ENCODE results near the gene PTPRK.

- TF ChIP-seq, protein P1, sequence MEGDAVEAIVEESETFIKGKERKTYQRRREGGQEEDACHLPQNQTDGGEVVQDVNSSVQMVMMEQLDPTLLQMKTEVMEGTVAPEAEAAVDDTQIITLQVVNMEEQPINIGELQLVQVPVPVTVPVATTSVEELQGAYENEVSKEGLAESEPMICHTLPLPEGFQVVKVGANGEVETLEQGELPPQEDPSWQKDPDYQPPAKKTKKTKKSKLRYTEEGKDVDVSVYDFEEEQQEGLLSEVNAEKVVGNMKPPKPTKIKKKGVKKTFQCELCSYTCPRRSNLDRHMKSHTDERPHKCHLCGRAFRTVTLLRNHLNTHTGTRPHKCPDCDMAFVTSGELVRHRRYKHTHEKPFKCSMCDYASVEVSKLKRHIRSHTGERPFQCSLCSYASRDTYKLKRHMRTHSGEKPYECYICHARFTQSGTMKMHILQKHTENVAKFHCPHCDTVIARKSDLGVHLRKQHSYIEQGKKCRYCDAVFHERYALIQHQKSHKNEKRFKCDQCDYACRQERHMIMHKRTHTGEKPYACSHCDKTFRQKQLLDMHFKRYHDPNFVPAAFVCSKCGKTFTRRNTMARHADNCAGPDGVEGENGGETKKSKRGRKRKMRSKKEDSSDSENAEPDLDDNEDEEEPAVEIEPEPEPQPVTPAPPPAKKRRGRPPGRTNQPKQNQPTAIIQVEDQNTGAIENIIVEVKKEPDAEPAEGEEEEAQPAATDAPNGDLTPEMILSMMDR (conservative IDR thresholded peaks at IDR 0.05 in 1 of 2, IDR thresholded peaks at IDR 0.05 in 1 of 2; ENCODE audit: low read depth in 1 of 2, low read length in 2 of 2), result no peak
- TF ChIP-seq EZH2 (IDR thresholded peaks at IDR 0.05; ENCODE audit: low read length, missing control alignments), result no peak
These were observed 132.0 kb downstream of the PTPRK start for GRCh38 chr6:128388380-128388779.

Data from fibroblast of lung (primary cell).